Measurements from ENCODE around the gene ZNF423.

Gene ZNF423

DNA sequence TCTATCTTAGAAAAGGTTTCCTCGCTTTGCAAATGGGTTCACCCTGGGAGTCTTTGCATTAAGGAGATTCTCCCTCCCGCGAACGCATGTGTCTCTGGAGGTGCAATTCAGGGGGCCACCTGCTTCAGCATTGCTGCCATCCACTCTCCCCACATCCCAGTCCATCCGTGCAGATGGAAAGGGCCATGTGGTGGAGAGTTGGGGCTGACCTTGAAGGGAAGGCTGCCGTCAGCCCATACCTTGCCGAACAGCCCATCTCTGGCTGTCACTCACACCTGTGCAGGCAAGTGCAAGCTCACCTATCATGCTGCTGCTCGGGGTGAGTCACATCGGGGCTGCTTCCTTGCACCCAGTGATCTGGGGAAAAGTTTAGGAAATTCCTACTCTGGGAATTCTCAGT lies 106.1 kb downstream of the ZNF423 start:
- H3K4me3 ChIP-seq (ENCODE audit: low read length), result no peak overlapping the region
- no peak for DNase-seq (ENCODE audit: low read depth)
- TF ChIP-seq, protein P1, sequence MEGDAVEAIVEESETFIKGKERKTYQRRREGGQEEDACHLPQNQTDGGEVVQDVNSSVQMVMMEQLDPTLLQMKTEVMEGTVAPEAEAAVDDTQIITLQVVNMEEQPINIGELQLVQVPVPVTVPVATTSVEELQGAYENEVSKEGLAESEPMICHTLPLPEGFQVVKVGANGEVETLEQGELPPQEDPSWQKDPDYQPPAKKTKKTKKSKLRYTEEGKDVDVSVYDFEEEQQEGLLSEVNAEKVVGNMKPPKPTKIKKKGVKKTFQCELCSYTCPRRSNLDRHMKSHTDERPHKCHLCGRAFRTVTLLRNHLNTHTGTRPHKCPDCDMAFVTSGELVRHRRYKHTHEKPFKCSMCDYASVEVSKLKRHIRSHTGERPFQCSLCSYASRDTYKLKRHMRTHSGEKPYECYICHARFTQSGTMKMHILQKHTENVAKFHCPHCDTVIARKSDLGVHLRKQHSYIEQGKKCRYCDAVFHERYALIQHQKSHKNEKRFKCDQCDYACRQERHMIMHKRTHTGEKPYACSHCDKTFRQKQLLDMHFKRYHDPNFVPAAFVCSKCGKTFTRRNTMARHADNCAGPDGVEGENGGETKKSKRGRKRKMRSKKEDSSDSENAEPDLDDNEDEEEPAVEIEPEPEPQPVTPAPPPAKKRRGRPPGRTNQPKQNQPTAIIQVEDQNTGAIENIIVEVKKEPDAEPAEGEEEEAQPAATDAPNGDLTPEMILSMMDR (IDR thresholded peaks at IDR 0.05; ENCODE audit: insufficient read depth, low read depth, low read length, missing control alignments), result no peak

DNA sequence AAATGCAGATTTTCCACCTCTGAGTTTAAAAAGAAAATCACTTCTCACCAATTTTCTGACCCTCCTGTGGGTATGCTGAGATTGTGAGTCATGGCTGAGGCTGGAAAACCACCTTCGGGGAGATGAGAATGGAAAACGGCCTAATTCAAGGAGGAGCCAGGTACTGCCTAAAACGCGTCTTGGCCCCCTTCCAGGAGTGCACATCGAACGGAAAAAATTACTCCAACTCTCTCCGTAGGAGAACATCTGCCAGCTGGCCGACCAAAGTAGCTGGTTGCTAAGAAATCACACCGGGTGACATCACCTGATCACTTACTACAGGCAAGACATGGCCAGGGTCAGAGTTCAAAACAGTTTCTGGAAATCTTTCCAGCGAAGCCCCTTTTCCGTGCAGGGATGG lies 107.6 kb downstream of the ZNF423 start:
- no peak for DNase-seq (ENCODE audit: low read depth)
- TF ChIP-seq, protein P1 (IDR thresholded peaks at IDR 0.05; ENCODE audit: insufficient read depth, low read depth, low read length, missing control alignments), result no peak
- no peak overlapping the region for H3K4me3 ChIP-seq (ENCODE audit: low read length)

DNA sequence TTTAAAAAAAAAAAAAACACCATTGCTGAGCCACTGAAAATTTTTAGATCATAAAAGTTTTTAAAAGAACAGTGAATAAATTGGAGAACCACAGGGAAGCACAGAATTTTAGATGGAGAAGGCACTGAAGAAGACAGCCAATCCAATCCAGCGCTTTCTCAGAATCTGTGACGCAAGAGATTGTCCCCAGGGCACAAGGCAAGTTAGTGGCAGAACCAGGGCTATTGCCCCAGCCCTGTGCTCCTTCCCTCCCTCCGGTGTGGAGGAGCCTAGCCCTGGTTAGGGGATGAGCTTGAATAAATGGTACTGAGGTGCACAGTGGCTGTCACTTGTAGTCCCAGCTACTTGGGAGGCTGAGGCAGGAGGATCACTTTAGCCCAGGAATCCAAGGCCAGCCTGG lies 108.3 kb downstream of the ZNF423 start:
- TF ChIP-seq, protein P1 (IDR thresholded peaks at IDR 0.05; ENCODE audit: insufficient read depth, low read depth, low read length, missing control alignments), result no peak
- DNase-seq (ENCODE audit: low read depth), result no peak

DNA sequence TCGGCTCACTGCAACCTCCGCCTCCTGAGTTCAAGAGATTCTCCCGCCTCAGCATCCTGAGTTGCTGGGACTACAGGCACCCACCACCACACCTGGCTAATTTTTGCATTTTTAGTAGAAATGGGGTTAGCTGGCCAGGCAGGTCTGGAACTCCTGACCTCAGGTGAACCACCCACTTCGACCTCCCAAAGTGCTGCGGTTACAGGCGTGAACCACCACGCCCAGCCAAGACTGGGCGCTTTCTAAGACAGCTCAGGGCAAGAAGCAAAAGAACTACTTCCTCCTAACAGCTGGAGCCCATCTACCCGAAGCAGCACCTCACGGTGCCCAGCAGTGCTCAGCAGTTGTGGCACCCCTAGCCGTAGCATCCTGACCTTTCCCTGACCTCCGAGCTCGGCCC lies 109.4 kb downstream of the ZNF423 start:
- no peak for DNase-seq (ENCODE audit: low read depth)
- TF ChIP-seq, protein P1 (IDR thresholded peaks at IDR 0.05; ENCODE audit: insufficient read depth, low read depth, low read length, missing control alignments), result no peak
- H3K4me3 ChIP-seq (ENCODE audit: low read length), result no peak overlapping the region

More for the DNA sequence above, 108.3 kb downstream of the ZNF423 start:
- no peak overlapping the region for H3K4me3 ChIP-seq (ENCODE audit: low read length)

DNA sequence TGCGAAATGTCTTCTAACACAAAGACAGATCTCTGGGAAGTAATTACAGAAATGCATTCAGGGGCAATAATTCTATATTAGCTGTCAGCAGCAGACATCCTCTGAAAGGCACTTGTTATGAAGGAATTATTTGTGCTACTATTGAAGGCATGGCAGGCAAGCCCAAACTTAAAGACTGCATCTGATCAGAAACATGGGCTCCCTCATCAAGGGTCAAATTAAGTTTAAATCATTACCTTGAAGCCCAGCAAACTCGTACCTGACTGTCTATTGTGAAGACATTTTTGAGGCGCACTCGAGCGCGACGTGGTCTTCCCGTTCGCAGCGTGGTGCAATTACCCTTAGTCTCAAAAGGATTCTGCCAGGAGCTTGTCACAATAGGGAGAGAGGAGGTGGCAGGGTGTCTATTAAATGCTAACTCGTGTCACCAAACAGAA lies 110.6 kb downstream of the ZNF423 start:
- TF ChIP-seq, protein P1 (IDR thresholded peaks at IDR 0.05; ENCODE audit: insufficient read depth, low read depth, low read length, missing control alignments), result no peak
- no peak overlapping the region for H3K4me3 ChIP-seq (ENCODE audit: low read length)
- DNase-seq (ENCODE audit: low read depth), result no peak

DNA sequence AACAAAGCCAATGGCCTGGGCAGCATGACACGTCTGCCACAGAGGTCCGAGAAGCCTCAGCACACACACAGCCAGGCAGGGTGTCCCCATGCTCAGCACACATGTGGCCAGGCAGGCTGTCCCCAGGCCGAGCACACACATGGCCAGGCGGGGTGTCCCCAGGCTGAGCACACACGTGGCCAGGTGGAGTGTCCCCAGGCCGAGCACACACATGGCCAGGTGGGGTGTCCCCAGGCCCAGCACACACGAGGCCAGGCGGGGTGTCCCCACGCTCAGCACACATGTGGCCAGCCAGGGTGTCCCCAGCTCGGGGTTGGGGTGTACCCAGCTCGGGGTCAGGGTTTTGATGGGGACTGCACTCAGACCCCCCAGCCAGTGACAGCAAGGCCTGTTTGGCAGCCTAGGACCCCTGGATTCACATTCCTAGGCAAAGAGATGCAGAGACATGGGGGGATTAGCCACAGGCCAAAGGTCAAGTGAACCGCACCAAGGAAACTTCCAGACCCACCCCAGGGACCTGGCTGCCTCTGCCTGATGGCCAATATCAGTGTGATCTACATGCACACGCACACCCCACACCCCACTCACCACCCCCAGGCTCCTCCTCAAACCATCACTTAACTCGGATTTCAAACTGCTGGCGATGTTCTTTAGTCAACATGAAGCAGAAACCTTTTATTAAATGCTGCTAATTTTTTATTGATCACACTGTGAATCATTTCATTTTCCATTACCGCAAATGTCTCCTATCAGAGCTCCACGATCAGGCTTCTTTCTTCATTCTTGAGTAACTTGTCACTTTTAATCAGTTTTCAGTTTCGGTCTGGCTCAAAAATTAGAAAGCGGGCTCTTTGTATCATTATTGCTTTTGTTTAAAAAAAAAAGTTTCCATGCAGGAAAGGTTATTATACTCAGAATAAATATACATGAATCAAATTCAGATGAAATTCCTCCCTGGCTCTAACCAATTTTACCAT lies 111.4 kb downstream of the ZNF423 start:
- TF ChIP-seq, protein P1 (IDR thresholded peaks at IDR 0.05; ENCODE audit: insufficient read depth, low read depth, low read length, missing control alignments), result no peak
- no peak for DNase-seq (ENCODE audit: low read depth)
- no peak overlapping the region for H3K4me3 ChIP-seq (ENCODE audit: low read length)
